HG03442 (cell line): Measurements from ENCODE around the gene POU2F1.

Source experiments
- ATAC-seq: cut with Tn5 transposase; IDR thresholded peaks from one replicate; pipeline ENCODE4 v1.9.1; 2021; ENCODE audit warnings: mild to moderate bottlenecking, moderate library complexity; ENCODE audit not compliant: unreplicated experiment

POU2F1 gene

DNA sequence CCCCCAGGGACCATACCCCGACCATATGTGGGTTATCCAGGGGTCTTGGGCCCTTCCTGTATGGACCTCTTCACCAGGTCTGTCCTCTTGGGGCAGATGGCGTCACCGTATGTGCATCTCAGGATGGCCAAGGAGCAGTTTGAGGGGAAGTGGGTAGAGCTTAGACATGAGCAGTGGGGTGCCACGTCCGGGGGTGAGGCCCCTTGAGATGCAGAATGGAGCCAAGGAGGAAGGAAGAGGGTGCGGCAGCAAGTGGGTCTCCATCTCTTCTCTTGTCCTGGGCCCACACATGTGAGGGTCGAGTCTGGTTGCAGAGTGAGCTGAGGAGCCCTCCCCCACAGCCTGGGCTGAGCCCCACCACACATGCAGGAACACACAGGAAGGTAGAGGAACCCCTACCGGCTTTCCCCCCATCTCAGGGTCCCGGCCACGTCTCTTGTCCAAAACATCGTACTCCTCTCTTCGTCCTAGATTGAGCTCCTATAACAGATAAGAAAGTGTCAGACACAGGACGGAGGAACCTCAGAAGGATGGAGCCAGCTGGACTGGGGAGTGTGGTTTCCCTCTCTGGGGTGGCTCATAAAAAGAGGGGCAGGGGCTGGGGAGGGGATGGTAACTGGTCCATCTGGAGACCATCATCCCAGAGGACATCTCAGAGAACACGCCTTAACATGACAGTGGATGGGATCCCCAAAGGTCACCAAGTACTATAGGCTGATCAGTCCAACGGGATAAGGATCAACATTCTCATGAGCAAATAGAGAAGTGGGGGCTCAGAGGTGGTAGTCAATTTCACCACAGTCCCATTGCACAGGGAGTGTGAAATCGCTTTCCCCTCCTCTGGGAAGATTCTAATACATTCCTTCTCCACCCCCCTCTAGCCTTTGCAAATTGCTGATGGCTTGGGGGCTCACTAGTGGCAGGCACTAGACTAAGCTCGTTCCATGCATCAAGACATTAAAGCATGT lies 217.8 kb downstream of the POU2F1 start:
- ATAC-seq, result no peak

- peak; percentile 33 for ATAC-seq
Measured at GRCh38 chr1:167439301-167439988, 218.8 kb downstream of the POU2F1 start.

DNA sequence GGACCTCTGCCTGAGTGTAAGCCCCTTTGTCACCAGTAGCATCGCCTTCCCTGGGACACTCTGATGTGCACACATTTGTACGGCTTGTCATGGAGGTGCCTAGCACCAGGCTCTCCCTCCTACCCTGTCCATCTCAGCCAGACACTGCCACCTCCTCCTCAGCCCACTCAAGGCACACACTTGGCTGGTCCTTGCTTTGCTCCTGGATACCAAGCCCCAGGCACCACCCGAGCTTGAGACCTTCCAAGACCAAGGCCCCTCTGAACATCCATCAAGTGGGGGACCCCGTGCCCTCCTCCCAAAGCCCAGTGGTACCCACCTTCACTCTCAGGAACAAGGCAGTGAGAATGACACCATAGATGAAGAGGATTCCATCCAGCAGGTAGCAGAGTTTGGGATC lies 219.7 kb downstream of the POU2F1 start:
- ATAC-seq, result no peak

- no peak for ATAC-seq
Measured at GRCh38 chr1:167440776-167441175, 220.1 kb downstream of the POU2F1 start.

GRCh38 chr1:167441222-167441621 lies 220.5 kb downstream of the POU2F1 start:
- ATAC-seq, result no peak

DNA sequence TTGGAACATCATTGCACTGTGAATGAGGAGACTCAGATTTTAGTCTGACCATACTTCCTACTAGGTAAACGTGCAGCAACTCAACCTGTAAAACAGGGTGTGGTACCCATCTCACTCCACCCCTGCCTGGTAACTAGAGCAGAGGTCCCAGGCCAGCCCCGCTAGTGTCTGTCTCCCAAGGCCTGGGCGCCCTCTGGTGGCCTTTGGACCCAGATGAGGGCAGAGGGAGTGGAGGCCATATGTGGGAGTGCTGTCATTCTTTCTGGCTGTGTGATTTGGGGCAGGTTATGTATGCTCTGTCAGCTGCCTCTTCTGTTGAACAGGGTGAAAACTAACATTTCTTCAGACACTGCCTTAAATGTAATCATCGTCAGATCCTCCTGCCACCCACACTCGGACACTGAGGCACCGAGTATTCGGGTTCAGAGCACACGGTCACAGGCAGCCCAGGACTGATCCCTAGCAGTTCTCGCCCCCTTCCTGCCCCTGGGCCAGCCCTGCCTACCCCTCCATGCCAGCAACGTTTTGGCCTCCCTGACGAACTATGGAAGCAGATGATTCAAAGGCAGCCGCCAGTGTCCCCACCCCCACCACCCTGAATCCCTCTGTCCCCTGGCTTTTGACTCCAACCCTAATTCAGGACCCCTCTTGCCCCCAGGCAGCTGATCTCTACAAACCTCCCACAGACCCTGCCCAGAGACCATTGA lies 221.6 kb downstream of the POU2F1 start:
- peak; percentile 86 for ATAC-seq

- ATAC-seq, result no peak
Measured at GRCh38 chr1:167442854-167443565, 222.3 kb downstream of the POU2F1 start.

DNA sequence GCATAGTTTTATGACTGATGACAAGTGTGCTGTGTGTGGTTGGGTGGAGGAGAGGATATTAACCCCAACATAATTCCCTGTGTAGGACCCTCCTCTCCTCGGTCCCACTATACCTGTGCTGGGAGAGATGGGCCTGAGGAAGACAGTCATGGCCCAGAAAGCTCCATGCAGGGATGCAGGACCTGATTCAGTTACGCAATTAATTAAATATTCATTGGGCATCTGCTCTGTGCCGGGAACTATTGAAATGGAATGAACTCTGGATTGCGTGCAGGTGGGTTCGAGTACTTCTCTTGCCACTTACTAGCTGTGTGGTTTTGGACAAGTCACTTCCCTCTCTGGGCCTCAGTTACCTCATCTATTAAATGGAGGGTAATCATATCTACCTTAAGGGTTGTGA lies 223.1 kb downstream of the POU2F1 start:
- ATAC-seq, result no peak

- ATAC-seq, result no peak
Measured at GRCh38 chr1:167446966-167447365, 226.3 kb downstream of the POU2F1 start.

- peak; percentile 69 for ATAC-seq
Measured at GRCh38 chr1:167447521-167448136, 226.9 kb downstream of the POU2F1 start.

DNA sequence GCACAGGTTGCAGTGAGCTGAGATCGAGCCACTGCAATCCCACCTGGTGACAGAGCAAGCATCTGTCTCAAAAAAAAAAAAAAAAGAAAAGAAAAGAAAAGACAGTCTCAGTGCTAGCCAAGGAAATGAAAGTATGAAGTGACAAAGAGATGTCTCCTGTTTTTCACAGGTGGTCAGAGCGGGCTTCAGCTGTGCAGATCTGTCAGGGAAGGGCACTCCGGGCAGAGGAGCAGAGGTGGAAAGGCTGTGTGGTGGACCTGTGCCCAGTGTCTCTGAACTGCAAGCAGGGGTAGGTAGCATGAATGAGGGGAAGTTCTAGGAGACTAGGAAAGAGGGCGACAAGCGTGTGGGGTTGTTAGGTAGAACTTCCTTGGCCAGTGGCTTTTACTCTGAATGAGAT lies 230.2 kb downstream of the POU2F1 start:
- no peak for ATAC-seq

GRCh38 chr1:167452483-167452882 lies 231.8 kb downstream of the POU2F1 start:
- no peak for ATAC-seq

GRCh38 chr1:167453123-167453522 lies 232.4 kb downstream of the POU2F1 start:
- ATAC-seq, result no peak

DNA sequence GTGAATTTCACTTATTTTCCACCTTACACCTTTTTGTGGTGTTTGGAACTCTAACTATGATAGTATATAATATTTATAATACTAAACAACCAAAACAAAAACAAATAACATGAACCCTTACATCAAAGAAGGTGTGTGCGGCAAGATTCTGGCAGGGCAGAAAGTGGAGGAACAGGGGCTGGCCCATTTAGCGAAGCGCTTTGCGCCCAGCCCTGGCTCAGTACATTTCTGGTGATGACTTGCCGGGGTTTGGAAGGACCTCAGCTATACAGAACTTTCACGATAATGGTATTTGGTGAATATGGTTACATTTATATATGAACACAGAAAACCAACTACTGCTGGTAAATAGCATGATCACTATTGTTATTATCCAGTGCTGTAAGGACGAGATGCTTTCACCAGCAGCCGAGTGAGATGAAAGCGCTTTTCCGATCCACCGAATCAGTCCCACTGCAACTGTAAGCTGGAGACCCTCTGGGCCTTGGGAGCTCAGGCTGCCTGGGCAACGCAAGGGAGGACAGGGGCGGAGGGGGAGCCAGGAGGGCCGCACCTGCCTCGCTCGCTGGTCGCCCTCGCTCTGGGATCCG lies 233.7 kb downstream of the POU2F1 start:
- no peak for ATAC-seq

- ATAC-seq, result peak; percentile 47
Measured at GRCh38 chr1:167454894-167455785, 234.5 kb downstream of the POU2F1 start.

DNA sequence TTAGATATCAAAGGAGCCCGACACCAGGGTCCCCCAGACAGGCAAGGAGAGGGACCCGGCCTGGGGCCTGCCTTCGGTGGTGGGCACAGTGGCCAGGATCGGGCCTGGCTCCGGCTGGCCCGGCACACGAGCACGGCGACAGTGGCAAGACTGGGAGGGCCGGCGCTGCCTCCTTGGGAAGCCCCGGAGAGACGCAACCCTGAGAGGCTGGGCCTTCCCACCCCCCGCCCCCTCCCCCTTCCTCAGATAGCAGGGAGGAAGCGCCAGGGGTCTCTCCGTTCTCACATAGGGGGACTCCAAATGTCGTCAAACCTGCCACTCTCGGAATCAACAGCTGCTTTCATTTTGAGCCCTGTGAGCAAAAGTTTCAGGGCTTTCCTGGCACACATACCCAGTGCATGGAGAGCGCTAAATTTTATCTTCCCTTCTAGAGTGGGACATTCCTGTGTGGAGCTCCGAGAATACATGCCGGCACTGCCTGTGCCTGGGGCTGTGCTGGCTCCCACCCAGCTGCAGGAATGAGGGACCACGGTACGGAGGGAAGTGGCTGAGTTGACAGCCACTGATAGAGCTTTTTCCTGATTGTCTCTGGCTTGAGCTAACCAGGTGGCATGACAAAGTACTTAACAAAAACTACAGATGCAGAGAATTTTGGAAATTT lies 235.2 kb downstream of the POU2F1 start:
- ATAC-seq, result peak; percentile 36

GRCh38 chr1:167456524-167456923 lies 235.8 kb downstream of the POU2F1 start:
- no peak for ATAC-seq

DNA sequence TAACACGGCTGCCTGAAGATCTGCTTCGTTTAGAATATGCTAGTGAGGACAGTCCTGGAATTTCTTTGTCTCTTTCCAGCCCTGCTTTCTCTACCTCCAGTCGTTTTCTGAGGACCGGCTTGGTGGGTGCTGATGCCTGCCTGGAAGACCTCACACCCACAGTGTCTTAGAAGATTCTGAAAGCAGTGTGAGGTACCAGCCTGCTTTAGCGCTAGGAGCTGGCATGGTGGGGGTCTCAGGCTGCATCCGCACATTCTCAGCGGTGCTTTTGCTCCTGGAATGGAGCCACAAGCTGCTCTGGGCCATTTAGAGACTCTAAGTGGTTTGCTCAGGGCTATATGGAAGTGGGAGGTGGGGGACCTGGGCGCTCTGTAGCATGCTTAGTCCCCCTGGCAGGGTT lies 236.2 kb downstream of the POU2F1 start:
- no peak for ATAC-seq
